ENCODE measurements around the gene REPS2. TPM values are rescaled to one million over a fixed set of nuclear protein-coding genes. Genes with fewer than 3 reads are reported as not detected.

REPS2 gene
- total RNA-seq, 1 experiment from 2014 or later: 4.5 TPM

- H3K4me3 ChIP-seq (ENCODE audit: low read depth in 2 of 2, low read length in 2 of 2): no peak overlapping the region
- in situ Hi-C loops (cut with HindIII; ENCODE audit: low pct_unique_long_range_greater_than_20kb, low sequenced_read_pairs): no loop called here
- intact Hi-C loops (cut with micrococcal nuclease; ENCODE audit: unreplicated experiment): no loop called here
- TF ChIP-seq SIN3A (IDR thresholded peaks at IDR 0.05; ENCODE audit: borderline replicate concordance, insufficient read depth, low read depth, low read length) (no peak), TCF7L2 (IDR thresholded peaks at IDR 0.05; ENCODE audit: low read depth, low read length) (no peak), CTCF (IDR thresholded peaks at IDR 0.05) (no peak)
- TF ChIP-seq, protein P1, sequence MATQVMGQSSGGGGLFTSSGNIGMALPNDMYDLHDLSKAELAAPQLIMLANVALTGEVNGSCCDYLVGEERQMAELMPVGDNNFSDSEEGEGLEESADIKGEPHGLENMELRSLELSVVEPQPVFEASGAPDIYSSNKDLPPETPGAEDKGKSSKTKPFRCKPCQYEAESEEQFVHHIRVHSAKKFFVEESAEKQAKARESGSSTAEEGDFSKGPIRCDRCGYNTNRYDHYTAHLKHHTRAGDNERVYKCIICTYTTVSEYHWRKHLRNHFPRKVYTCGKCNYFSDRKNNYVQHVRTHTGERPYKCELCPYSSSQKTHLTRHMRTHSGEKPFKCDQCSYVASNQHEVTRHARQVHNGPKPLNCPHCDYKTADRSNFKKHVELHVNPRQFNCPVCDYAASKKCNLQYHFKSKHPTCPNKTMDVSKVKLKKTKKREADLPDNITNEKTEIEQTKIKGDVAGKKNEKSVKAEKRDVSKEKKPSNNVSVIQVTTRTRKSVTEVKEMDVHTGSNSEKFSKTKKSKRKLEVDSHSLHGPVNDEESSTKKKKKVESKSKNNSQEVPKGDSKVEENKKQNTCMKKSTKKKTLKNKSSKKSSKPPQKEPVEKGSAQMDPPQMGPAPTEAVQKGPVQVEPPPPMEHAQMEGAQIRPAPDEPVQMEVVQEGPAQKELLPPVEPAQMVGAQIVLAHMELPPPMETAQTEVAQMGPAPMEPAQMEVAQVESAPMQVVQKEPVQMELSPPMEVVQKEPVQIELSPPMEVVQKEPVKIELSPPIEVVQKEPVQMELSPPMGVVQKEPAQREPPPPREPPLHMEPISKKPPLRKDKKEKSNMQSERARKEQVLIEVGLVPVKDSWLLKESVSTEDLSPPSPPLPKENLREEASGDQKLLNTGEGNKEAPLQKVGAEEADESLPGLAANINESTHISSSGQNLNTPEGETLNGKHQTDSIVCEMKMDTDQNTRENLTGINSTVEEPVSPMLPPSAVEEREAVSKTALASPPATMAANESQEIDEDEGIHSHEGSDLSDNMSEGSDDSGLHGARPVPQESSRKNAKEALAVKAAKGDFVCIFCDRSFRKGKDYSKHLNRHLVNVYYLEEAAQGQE (IDR thresholded peaks at IDR 0.05; ENCODE audit: insufficient read depth in 1 of 2, low read depth in 2 of 2, low read length in 1 of 2): no peak
- ATAC-seq (no peak), DNase-seq (ENCODE audit: low read depth, low spot score) (no peak)
- POLR2A ChIA-PET: no interaction called here
- no peaks in the 10 kb centered on the region for H3K9me3 ChIP-seq (ENCODE audit: control insufficient read depth, insufficient read depth, low read depth, low read length)
- no TSS peak for BruUV-seq (replicated peaks)
- no peaks in the 10 kb centered on the region for H3K4me1 ChIP-seq (ENCODE audit: control insufficient read depth, insufficient read depth, low read length)
- H3K27ac ChIP-seq (ENCODE audit: low read length): no peak overlapping the region
- CTCF ChIA-PET: no interaction called here
- H3K36me3 ChIP-seq (ENCODE audit: control insufficient read depth, insufficient read depth, low read length): no peaks in the 10 kb centered on the region
- H3K27me3 ChIP-seq (ENCODE audit: control insufficient read depth, insufficient read depth, low read length): no peaks in the 10 kb centered on the region
Observed at GRCh38 chrX:17183566-17183965, 237.1 kb downstream of the REPS2 start.

- intact Hi-C loops (cut with micrococcal nuclease; ENCODE audit: unreplicated experiment): no loop called here
- Histone ChIP-seq H3K27ac (ENCODE audit: low read length) (no peak overlapping the region), H3K36me3 (ENCODE audit: control insufficient read depth, insufficient read depth, low read length) (no peaks in the 10 kb centered on the region), H3K4me3 (ENCODE audit: low read depth in 2 of 2, low read length in 2 of 2) (no peak overlapping the region), H3K4me1 (ENCODE audit: control insufficient read depth, insufficient read depth, low read length) (no peaks in the 10 kb centered on the region), H3K9me3 (ENCODE audit: control insufficient read depth, insufficient read depth, low read depth, low read length) (no peaks in the 10 kb centered on the region), H3K27me3 (ENCODE audit: control insufficient read depth, insufficient read depth, low read length) (no peaks in the 10 kb centered on the region)
- ChIA-PET POLR2A (no interaction called here), CTCF (no interaction called here)
- TF ChIP-seq POLR2AphosphoS5 (IDR thresholded peaks at IDR 0.05; ENCODE audit: low read depth, low read length) (no peak), SIN3A (IDR thresholded peaks at IDR 0.05; ENCODE audit: borderline replicate concordance, insufficient read depth, low read depth, low read length) (no peak), CTCF (IDR thresholded peaks at IDR 0.05) (no peak), TCF7L2 (IDR thresholded peaks at IDR 0.05; ENCODE audit: low read depth, low read length) (no peak)
- TF ChIP-seq, protein P1 (IDR thresholded peaks at IDR 0.05; ENCODE audit: insufficient read depth in 1 of 2, low read depth in 2 of 2, low read length in 1 of 2): no peak
- BruUV-seq (replicated peaks): no TSS peak
- ATAC-seq: no peak
- in situ Hi-C loops (cut with HindIII; ENCODE audit: low pct_unique_long_range_greater_than_20kb, low sequenced_read_pairs): no loop called here
- no peak for DNase-seq (ENCODE audit: low read depth, low spot score)
Observed at GRCh38 chrX:17185431-17185830, 239.0 kb downstream of the REPS2 start.

All from Panc1 (cell line).